Thoracic aorta (tissue), 2 donors: ENCODE measurements around the gene DMWD. TPM values are rescaled to one million over a fixed set of nuclear protein-coding genes. Genes with fewer than 3 reads are reported as not detected.

Source experiments
- ATAC-seq: fragments of 150-250 bp; one replicate; pipeline ENCODE4 v1.8.0; 2017; ENCODE audit warnings: low read depth; ENCODE audit not compliant: insufficient number of reproducible peaks, low FRiP score
- DNase-seq: peaks from one replicate; pipeline ENCODE4 v3.0.0-alpha.2; 2020; ENCODE audit warnings: low spot score
- H3K27ac ChIP-seq, 2 donors: fragments of 200-600 bp; sonication (generic); 1 replicate in 1 of 2; 2 replicates in 1 of 2; pipeline ENCODE4 v1.5.1; 2016; ENCODE audit warnings: mild to moderate bottlenecking in 2 of 2, moderate library complexity in 2 of 2
- H3K27me3 ChIP-seq: fragments of 200-600 bp; sonication (generic); replicated peaks from 2 replicates; pipeline ENCODE4 v1.6.0; 2016; ENCODE audit warnings: mild to moderate bottlenecking; ENCODE audit not compliant: insufficient read depth
- H3K36me3 ChIP-seq: fragments of 200-600 bp; sonication (generic); one replicate; pipeline ENCODE4 v1.5.1; 2016
- H3K4me1 ChIP-seq, 2 donors: fragments of 200-600 bp; sonication (generic); 1 replicate in 1 of 2; 2 replicates in 1 of 2; pipeline versions ENCODE4 v1.5.1 to v1.6.0; 2016; ENCODE audit warnings: low read depth in 2 of 2, mild to moderate bottlenecking in 1 of 2; ENCODE audit not compliant: control insufficient read depth in 1 of 2
- H3K4me3 ChIP-seq: fragments of 200-600 bp; sonication (generic); 2 replicates; pipeline ENCODE4 v1.5.1; 2016; ENCODE audit warnings: mild to moderate bottlenecking
- H3K9me3 ChIP-seq: fragments of 200-600 bp; sonication (generic); 2 replicates; pipeline ENCODE4 v1.5.1; 2016
- total RNA-seq, 2 donors: library from RNA; depleted of rRNA; stranded (reverse); fragments of >200 nt; gene quantifications; one replicate each; pipeline versions ENCODE4 v1.1.0 to v1.2.3, GENCODE V29; 2016
- TF ChIP-seq, protein P1 (sequence below): fragments of 200-600 bp; sonication (generic); IDR thresholded peaks from one replicate; pipeline ENCODE4 v1.5.1; 2019; ENCODE audit warnings: antibody characterized with exemption

DMWD gene
- total RNA-seq, 2 donors from 2014 or later, result 79.1 to 91.1 TPM

DNA sequence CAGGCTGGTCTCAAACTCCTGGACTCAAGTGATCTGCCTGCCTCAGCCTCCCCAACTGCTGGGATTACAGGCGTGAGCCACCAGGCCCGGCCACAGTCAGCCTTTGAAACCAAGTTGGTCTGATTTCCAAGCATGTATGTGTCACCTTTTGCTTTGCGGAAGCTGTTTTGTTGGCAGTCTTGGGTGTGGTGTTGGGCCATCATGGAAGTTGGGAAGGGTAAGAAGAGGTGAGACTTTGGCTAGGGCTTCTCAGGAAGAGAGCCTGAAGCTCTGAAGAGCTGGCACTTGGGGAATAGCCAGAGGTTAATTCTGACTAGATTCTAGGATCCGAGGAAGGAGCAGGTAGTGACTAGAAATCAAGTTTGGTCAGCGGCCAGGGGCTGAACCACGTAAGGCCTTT is 19.7 kb upstream of the DMWD start:
- no peak overlapping the region for H3K27ac ChIP-seq
- no peak for DNase-seq

DNA sequence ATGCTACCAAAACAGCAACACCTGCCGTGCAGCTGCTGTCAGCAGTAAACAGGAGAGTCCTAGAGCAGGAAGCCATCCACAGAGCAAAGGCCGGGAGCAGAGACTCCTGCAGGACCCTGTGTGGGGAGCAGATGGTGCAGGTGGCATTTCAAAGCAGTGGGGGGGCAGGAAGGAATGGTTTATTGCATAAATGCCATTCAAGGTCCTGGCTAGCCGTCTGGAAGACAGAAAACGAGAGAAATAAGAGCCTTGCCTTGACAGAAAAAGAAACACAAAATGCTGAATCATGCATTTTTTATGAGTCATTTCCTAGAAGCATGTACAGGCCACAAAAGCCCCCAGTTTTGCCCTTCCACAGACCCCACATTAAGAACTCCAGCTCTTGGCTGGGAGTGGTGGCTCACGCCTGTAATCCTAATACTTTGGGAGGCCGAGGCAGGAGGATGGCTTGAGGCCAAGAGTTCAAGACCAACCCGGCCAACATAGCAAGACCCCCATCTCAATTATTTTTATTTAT is 17.1 kb upstream of the DMWD start:
- Histone ChIP-seq H3K36me3 (no peaks in the 10 kb centered on the region), H3K9me3 (no peaks in the 10 kb centered on the region), H3K4me3 (no peak overlapping the region), H3K4me1 (peaks cover 0 to 11% of the 10 kb centered on the region in 2 donors), H3K27ac (no peak overlapping the region), H3K27me3 (no peaks in the 10 kb centered on the region)
- TF ChIP-seq, protein P1, sequence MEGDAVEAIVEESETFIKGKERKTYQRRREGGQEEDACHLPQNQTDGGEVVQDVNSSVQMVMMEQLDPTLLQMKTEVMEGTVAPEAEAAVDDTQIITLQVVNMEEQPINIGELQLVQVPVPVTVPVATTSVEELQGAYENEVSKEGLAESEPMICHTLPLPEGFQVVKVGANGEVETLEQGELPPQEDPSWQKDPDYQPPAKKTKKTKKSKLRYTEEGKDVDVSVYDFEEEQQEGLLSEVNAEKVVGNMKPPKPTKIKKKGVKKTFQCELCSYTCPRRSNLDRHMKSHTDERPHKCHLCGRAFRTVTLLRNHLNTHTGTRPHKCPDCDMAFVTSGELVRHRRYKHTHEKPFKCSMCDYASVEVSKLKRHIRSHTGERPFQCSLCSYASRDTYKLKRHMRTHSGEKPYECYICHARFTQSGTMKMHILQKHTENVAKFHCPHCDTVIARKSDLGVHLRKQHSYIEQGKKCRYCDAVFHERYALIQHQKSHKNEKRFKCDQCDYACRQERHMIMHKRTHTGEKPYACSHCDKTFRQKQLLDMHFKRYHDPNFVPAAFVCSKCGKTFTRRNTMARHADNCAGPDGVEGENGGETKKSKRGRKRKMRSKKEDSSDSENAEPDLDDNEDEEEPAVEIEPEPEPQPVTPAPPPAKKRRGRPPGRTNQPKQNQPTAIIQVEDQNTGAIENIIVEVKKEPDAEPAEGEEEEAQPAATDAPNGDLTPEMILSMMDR, result no peak
- ATAC-seq (no peak), DNase-seq (no peak)

More for the DNA sequence above, 19.7 kb upstream of the DMWD start:
- Histone ChIP-seq H3K4me1 (peaks cover 0 to 23% of the 10 kb centered on the region in 2 donors), H3K36me3 (no peaks in the 10 kb centered on the region), H3K9me3 (no peaks in the 10 kb centered on the region), H3K27me3 (no peaks in the 10 kb centered on the region), H3K4me3 (no peak overlapping the region)
- TF ChIP-seq, protein P1, result no peak
- ATAC-seq, result no peak

- TF ChIP-seq, protein P1, result no peak
- ATAC-seq (no peak), DNase-seq (no peak)
- Histone ChIP-seq H3K27ac (no peak overlapping the region), H3K27me3 (no peaks in the 10 kb centered on the region), H3K36me3 (no peaks in the 10 kb centered on the region), H3K4me3 (no peak overlapping the region), H3K4me1 (peaks cover 0 to 6% of the 10 kb centered on the region in 2 donors), H3K9me3 (no peaks in the 10 kb centered on the region)
Measured at GRCh38 chr19:45805719-45806118, 13.1 kb upstream of the DMWD start.

- no peaks in the 10 kb centered on the region for H3K36me3 ChIP-seq
- no peaks in the 10 kb centered on the region for H3K9me3 ChIP-seq
- ATAC-seq (no peak), DNase-seq (no peak)
- no peaks in the 10 kb centered on the region for H3K27me3 ChIP-seq
- peaks cover 0 to 6% of the 10 kb centered on the region in 2 donors for H3K4me1 ChIP-seq
- TF ChIP-seq, protein P1, result no peak
- H3K4me3 ChIP-seq, result no peak overlapping the region
- no peak overlapping the region for H3K27ac ChIP-seq
Measured at GRCh38 chr19:45804959-45805230, 12.2 kb upstream of the DMWD start.

DNA sequence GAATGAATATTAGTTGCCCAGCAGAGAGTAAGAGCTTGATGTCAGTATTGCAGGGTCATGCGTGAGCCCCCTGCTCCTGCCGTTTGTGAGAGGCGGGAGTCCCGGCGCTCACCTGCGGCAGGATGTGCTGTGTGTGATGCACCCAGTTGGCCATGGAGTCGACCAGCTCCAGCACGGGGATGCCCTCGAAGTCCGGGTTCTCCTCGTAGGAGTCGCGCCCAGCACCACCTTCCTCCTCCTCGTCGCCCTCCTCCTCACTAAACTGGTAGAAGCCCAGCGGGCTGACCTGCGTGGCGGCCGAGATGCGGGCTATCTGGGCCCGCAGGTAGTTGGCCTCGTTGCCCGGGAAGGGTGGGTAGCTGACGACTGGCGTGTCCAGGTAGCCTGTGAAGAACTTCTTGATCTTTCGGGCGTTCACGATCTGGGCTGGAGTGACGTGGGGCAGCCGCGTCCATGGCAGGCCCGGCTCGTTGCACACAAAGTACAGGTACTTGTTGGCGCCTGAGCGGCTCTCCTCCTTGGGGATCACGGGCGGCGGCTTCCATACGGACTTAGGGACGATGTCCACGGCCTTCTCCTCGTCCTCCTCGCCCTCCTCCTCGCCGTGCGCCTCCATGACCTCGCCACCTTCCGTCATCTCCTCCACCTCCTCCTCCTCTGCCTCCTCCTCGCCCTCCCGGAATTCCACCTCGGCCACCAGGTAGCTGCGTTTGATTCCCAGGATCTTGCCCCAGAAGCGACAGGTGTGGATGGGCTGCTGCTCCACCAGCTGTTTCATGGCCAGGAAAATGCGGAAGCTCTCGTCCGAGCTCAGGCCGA is 11.7 kb upstream of the DMWD start:
- Histone ChIP-seq H3K27ac (no peak overlapping the region), H3K27me3 (no peaks in the 10 kb centered on the region), H3K36me3 (no peaks in the 10 kb centered on the region), H3K4me1 (peaks cover under 1% of the 10 kb centered on the region in 2 donors), H3K4me3 (no peak overlapping the region), H3K9me3 (no peaks in the 10 kb centered on the region)
- DNase-seq, result no peak
- no peak for ATAC-seq
- TF ChIP-seq, protein P1, result no peak
